SK-N-SH (cell line): ENCODE measurements around the gene EBF3. TPM values are rescaled to one million over a fixed set of nuclear protein-coding genes. Genes with fewer than 3 reads are reported as not detected.

Experiments
- CTCF ChIA-PET: fragments of 300-600, 350-600 bp; formaldehyde crosslinking; extraction: SDS; loops from one replicate; lab custom pipeline; 2021; lab: Yijun Ruan, JAX
- POLR2A ChIA-PET: fragments of 350-600 bp; sonication (Branson Sonifier 250); formaldehyde crosslinking; extraction: SDS; loops from one replicate; lab custom pipeline; 2020; ENCODE audit warnings: antibody characterized with exemption, inconsistent platforms; lab: Yijun Ruan, JAX
- DNase-seq: peaks from one replicate; pipeline ENCODE4 v3.0.0; 2012
- H2AFZ ChIP-seq: fragments of 200-600 bp; sonication (generic); 2 replicates; pipeline ENCODE4 v1.8.1; 2016; ENCODE audit warnings: antibody characterized with exemption, mild to moderate bottlenecking, low read depth
- H3F3A ChIP-seq: fragments of 200-600 bp; sonication (generic); replicated peaks from 2 replicates; pipeline ENCODE3; 2016; ENCODE audit warnings: antibody characterized with exemption, mild to moderate bottlenecking; ENCODE audit not compliant: insufficient read depth
- H3K27ac ChIP-seq, 2 experiments: fragments of 200-500 bp in 1 of 2; fragments of 200-600 bp in 1 of 2; sonication (Bioruptor generic) in 1 of 2; sonication (generic), shearing (Covaris generic) in 1 of 2; 2 replicates each; pipeline versions ENCODE4 v1.5.1 to v1.6.1; 2014 to 2016; ENCODE audit warnings: low read depth in 2 of 2, inconsistent platforms in 1 of 2, low read length in 1 of 2, mild to moderate bottlenecking in 1 of 2, mixed read lengths in 1 of 2
- H3K27me3 ChIP-seq: fragments of 200-600 bp; sonication (generic), shearing (Covaris generic); 2 replicates; pipeline ENCODE4 v1.6.1; 2016; ENCODE audit warnings: mixed run types; ENCODE audit not compliant: insufficient read depth
- H3K36me3 ChIP-seq, 2 experiments: fragments of 200-500 bp in 1 of 2; fragments of 200-600 bp in 1 of 2; sonication (Bioruptor generic) in 1 of 2; sonication (generic) in 1 of 2; replicated peaks in 1 of 2; 2 replicates each; pipeline versions ENCODE3 to v1.5.1; 2014 to 2016; ENCODE audit warnings: low read length in 1 of 2, mild to moderate bottlenecking in 1 of 2; ENCODE audit not compliant: insufficient read depth in 2 of 2, control insufficient read depth in 1 of 2
- H3K4me1 ChIP-seq, 2 experiments: fragments of 200-500 bp in 1 of 2; fragments of 200-600 bp in 1 of 2; sonication (Bioruptor generic) in 1 of 2; sonication (generic), shearing (Covaris generic) in 1 of 2; 2 replicates each; pipeline versions ENCODE4 v1.5.1 to v1.6.1; 2014 to 2016; ENCODE audit warnings: low read depth in 1 of 2, low read length in 1 of 2, mixed run types in 1 of 2; ENCODE audit not compliant: insufficient read depth in 2 of 2, control insufficient read depth in 1 of 2
- H3K4me2 ChIP-seq: fragments of 200-600 bp; sonication (generic), shearing (Covaris generic); 2 replicates; pipeline ENCODE4 v1.6.1; 2017; ENCODE audit warnings: mixed run types
- H3K4me3 ChIP-seq, 2 experiments: fragments of 200-500 bp in 1 of 2; fragments of 200-600 bp in 1 of 2; sonication (Bioruptor generic) in 1 of 2; sonication (generic), shearing (Covaris generic) in 1 of 2; 2 replicates each; pipeline versions ENCODE4 v1.5.1 to v1.8.1; 2014 to 2016; ENCODE audit warnings: low read depth in 2 of 2, inconsistent platforms in 1 of 2, low read length in 1 of 2, mild to moderate bottlenecking in 1 of 2, mixed read lengths in 1 of 2, moderate library complexity in 1 of 2
- H3K79me2 ChIP-seq: fragments of 200-600 bp; sonication (generic); 2 replicates; pipeline ENCODE4 v1.8.1; 2017; ENCODE audit warnings: mild to moderate bottlenecking; ENCODE audit not compliant: insufficient read depth
- H3K9ac ChIP-seq: fragments of 200-600 bp; sonication (generic); 2 replicates; pipeline ENCODE4 v1.6.1; 2017; ENCODE audit warnings: mixed run types
- H3K9me2 ChIP-seq: fragments of 200-600 bp; sonication (generic); 2 replicates; pipeline ENCODE4 v1.6.1; 2017; ENCODE audit warnings: mixed run types
- H3K9me3 ChIP-seq: fragments of 200-600 bp; sonication (generic); 2 replicates; pipeline ENCODE4 v1.6.1; 2017; ENCODE audit warnings: mixed run types, mild to moderate bottlenecking, moderate library complexity
- H4K20me1 ChIP-seq: fragments of 200-600 bp; sonication (generic); 2 replicates; pipeline ENCODE4 v1.6.1; 2017; ENCODE audit warnings: mild to moderate bottlenecking, mixed run types; ENCODE audit not compliant: insufficient read depth
- CHD2 ChIP-seq: fragments of 150-350 bp; IDR thresholded peaks from 2 replicates; pipeline ENCODE4 v1.6.1; 2018; ENCODE audit warnings: low read length; ENCODE audit not compliant: partially characterized antibody
- CTCF ChIP-seq: fragments of 200-600 bp; sonication (generic); IDR thresholded peaks from 2 replicates; pipeline ENCODE4 v1.6.1; 2017; ENCODE audit warnings: antibody characterized with exemption, mild to moderate bottlenecking, moderate library complexity
- ELF1 ChIP-seq: IDR thresholded peaks from 2 replicates; pipeline ENCODE4 v1.4.0; 2012
- EZH2phosphoT487 ChIP-seq: fragments of 200-600 bp; sonication (generic); IDR thresholded peaks from 2 replicates; pipeline ENCODE4 v1.6.1; 2017; ENCODE audit warnings: low read depth, mixed run types, mild to moderate bottlenecking, antibody characterized with exemption, moderate library complexity, borderline replicate concordance
- FOXJ3 ChIP-seq: sonication (generic); formaldehyde crosslinking; IDR thresholded peaks from 2 replicates; pipeline ENCODE4 v1.5.1; 2020; ENCODE audit warnings: mild to moderate bottlenecking, missing genetic modification reagents
- GABPA ChIP-seq: IDR thresholded peaks from 2 replicates; pipeline ENCODE4 v1.4.0; 2012; ENCODE audit warnings: low read depth, mild to moderate bottlenecking
- GATA2 ChIP-seq: sonication (generic); formaldehyde crosslinking; IDR thresholded peaks from 2 replicates; pipeline ENCODE4 v1.5.0; 2020; ENCODE audit warnings: mild to moderate bottlenecking, missing genetic modification reagents
- MEF2A ChIP-seq: IDR thresholded peaks from 2 replicates; pipeline ENCODE4 v1.4.0; 2012; ENCODE audit warnings: low read depth, borderline replicate concordance
- MXI1 ChIP-seq: IDR thresholded peaks from 2 replicates; pipeline ENCODE4 v1.6.1; 2012; ENCODE audit warnings: mild to moderate bottlenecking, low read depth, low read length, improper control_type of control experiment
- NRF1 ChIP-seq: IDR thresholded peaks from 2 replicates; pipeline ENCODE4 v1.6.1; 2012; ENCODE audit warnings: low read depth, mild to moderate bottlenecking, low read length
- PBX3 ChIP-seq: IDR thresholded peaks from 2 replicates; pipeline ENCODE4; 2012
- RAD21 ChIP-seq: IDR thresholded peaks from 2 replicates; pipeline ENCODE4 v1.6.1; 2012; ENCODE audit warnings: mild to moderate bottlenecking, low read length
- RCOR1 ChIP-seq: fragments of 150-350 bp; IDR thresholded peaks from 2 replicates; pipeline ENCODE4 v1.6.1; 2017; ENCODE audit warnings: antibody characterized with exemption, low read length
- RFX5 ChIP-seq: IDR thresholded peaks from 2 replicates; pipeline ENCODE4 v1.6.1; 2012; ENCODE audit warnings: mild to moderate bottlenecking, improper control_type of control experiment, low read length
- SIN3A ChIP-seq: IDR thresholded peaks from 2 replicates; pipeline ENCODE4 v1.6.1; 2012; ENCODE audit warnings: low read depth, mild to moderate bottlenecking, low read length, moderate library complexity, borderline replicate concordance
- SMC3 ChIP-seq: IDR thresholded peaks from 2 replicates; pipeline ENCODE4 v1.6.1; 2012; ENCODE audit warnings: low read depth, low read length, improper control_type of control experiment
- TAF1 ChIP-seq: IDR thresholded peaks from 2 replicates; pipeline ENCODE4 v1.6.1; 2012; ENCODE audit warnings: low read depth, mild to moderate bottlenecking, low read length, moderate library complexity, borderline replicate concordance
- TCF12 ChIP-seq: IDR thresholded peaks from 2 replicates; pipeline ENCODE4 v1.4.0; 2012
- YY1 ChIP-seq: IDR thresholded peaks from 2 replicates; pipeline ENCODE4 v1.4.0; 2012; ENCODE audit warnings: low read depth, mild to moderate bottlenecking
- ZBTB33 ChIP-seq: IDR thresholded peaks from 2 replicates; pipeline ENCODE4 v1.4.0; 2012; ENCODE audit warnings: low read depth, borderline replicate concordance
- WGBS: methylation state at CpG from one replicate; pipeline ENCODE4 v1.1.6; 2017; ENCODE audit warnings: low lambda C conversion rate; 5-methylcytosine and 5-hydroxymethylcytosine counted together
- polyA plus RNA-seq, 3 experiments: library from polyadenylated mRNA; depleted of rRNA; stranded (reverse); fragments of >200 nt; gene quantifications; 2 replicates each; pipeline ENCODE4 v1.2.3, GENCODE V29; 2012
- TF ChIP-seq, protein P1 (sequence below): IDR thresholded peaks from 2 replicates; pipeline ENCODE4 v1.4.0; 2012; ENCODE audit warnings: low read depth
- TF ChIP-seq, protein P2 (sequence below): fragments of 150-350 bp; IDR thresholded peaks from 2 replicates; pipeline ENCODE4 v1.6.1; 2016; ENCODE audit warnings: mild to moderate bottlenecking, low read depth, low read length
- TF ChIP-seq, protein P3 (sequence below): IDR thresholded peaks from 2 replicates; pipeline ENCODE4 v1.4.0; 2012; ENCODE audit warnings: low read depth, borderline replicate concordance

The EBF3 gene
- polyA plus RNA-seq, 1 of the 3 experiments (the other 2 are of a cell fraction): not detected

DNA sequence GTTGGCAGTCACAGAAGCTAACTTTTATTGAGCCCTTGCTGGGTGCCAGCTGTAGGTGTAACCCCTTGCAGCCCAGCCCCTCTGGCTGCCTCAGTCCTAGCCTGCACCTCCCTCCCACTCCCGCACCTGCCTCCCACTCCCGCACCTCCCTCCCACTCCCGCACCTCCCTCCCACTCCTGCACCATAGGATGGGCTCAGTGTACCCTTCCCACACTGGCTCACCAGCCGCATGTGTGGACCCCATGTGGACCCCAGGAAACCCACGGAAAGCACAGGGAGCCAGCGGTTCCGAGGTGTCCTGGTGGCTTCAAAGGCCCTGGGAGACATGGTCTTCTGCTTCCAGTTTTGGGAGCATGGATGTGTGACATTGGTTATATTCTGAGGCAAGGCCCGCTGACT lies 132.9 kb downstream of the EBF3 start:
- no peaks in the 10 kb centered on the region for H3K36me3 ChIP-seq
- POLR2A ChIA-PET: no interaction called here
- CTCF ChIA-PET: no interaction called here
- no peaks in the 10 kb centered on the region for H3K9me2 ChIP-seq
- H3K9me3 ChIP-seq: no peaks in the 10 kb centered on the region
- H3K4me3 ChIP-seq: no peak overlapping the region
- H3K79me2 ChIP-seq: no peaks in the 10 kb centered on the region
- no peaks in the 10 kb centered on the region; a peak in 1 of 4 replicates for H3K4me1 ChIP-seq
- no peak overlapping the region for H3K4me2 ChIP-seq
- no peak overlapping the region for H3K27ac ChIP-seq
- TF ChIP-seq, protein P1, sequence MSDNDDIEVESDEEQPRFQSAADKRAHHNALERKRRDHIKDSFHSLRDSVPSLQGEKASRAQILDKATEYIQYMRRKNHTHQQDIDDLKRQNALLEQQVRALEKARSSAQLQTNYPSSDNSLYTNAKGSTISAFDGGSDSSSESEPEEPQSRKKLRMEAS: no peak
- TF ChIP-seq YY1: no peak
- no peak for TF ChIP-seq ZBTB33
- TF ChIP-seq CHD2: no peak
- no peak for TF ChIP-seq SMC3
- TF ChIP-seq NRF1: no peak
- no peak for TF ChIP-seq EZH2phosphoT487
- no peak for TF ChIP-seq MEF2A
- no peak for TF ChIP-seq GABPA
- TF ChIP-seq TAF1: no peak
- H3F3A ChIP-seq: no peaks in the 10 kb centered on the region
- no peak overlapping the region for H2AFZ ChIP-seq
- DNase-seq: no peak
- H3K9ac ChIP-seq: no peak overlapping the region
- no peaks in the 10 kb centered on the region for H3K27me3 ChIP-seq
- H4K20me1 ChIP-seq: no peaks in the 10 kb centered on the region
- 56% methylated on average over 6 of the region's 8 CpGs for WGBS

DNA sequence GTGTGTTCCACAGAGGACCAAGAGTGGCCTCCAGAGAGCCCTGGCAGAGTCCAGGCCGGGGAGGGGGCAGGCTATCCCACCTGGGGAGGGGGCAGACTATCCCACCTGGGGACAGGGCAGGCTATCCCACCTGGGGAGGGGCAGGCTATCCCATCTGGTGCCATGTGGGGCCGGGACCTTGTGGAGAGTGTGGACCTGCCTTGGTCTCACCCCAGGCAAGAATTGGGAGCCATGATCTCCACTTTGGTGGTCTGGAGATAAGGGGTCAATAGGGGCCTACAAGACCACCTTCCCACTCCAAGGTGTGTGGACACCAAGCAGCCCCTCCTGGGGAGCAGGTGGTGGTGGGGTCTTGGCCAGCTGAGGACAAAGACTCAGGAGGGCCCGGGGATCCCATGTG lies 138.2 kb downstream of the EBF3 start:
- no peak overlapping the region for H3K27ac ChIP-seq
- DNase-seq: no peak
- H3K27me3 ChIP-seq: no peaks in the 10 kb centered on the region
- no peaks in the 10 kb centered on the region for H3F3A ChIP-seq
- H3K36me3 ChIP-seq: no peaks in the 10 kb centered on the region
- no peaks in the 10 kb centered on the region for H3K9me2 ChIP-seq
- ChIA-PET CTCF (no interaction called here), POLR2A (no interaction called here)
- no peak overlapping the region for H3K9ac ChIP-seq
- H3K4me1 ChIP-seq: no peaks in the 10 kb centered on the region
- no peaks in the 10 kb centered on the region for H4K20me1 ChIP-seq
- no peak overlapping the region for H2AFZ ChIP-seq
- no peak overlapping the region for H3K4me2 ChIP-seq
- H3K79me2 ChIP-seq: no peaks in the 10 kb centered on the region
- no peaks in the 10 kb centered on the region for H3K9me3 ChIP-seq
- 14% methylated on average over 2 of the region's 3 CpGs for WGBS
- H3K4me3 ChIP-seq: no peak overlapping the region
- no peak for TF ChIP-seq MXI1
- no peak for TF ChIP-seq GATA2 (CRISPR knock-in tag)
- no peak for TF ChIP-seq FOXJ3 (CRISPR knock-in tag)
- TF ChIP-seq, protein P2, sequence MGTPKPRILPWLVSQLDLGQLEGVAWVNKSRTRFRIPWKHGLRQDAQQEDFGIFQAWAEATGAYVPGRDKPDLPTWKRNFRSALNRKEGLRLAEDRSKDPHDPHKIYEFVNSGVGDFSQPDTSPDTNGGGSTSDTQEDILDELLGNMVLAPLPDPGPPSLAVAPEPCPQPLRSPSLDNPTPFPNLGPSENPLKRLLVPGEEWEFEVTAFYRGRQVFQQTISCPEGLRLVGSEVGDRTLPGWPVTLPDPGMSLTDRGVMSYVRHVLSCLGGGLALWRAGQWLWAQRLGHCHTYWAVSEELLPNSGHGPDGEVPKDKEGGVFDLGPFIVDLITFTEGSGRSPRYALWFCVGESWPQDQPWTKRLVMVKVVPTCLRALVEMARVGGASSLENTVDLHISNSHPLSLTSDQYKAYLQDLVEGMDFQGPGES: no peak
- no peak for TF ChIP-seq SIN3A
- TF ChIP-seq ELF1: no peak
- no peak for TF ChIP-seq TAF1
- TF ChIP-seq, protein P3, sequence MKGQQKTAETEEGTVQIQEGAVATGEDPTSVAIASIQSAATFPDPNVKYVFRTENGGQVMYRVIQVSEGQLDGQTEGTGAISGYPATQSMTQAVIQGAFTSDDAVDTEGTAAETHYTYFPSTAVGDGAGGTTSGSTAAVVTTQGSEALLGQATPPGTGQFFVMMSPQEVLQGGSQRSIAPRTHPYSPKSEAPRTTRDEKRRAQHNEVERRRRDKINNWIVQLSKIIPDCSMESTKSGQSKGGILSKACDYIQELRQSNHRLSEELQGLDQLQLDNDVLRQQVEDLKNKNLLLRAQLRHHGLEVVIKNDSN: no peak
- no peak for TF ChIP-seq CTCF
- no peak for TF ChIP-seq TCF12
- TF ChIP-seq EZH2phosphoT487: no peak
- TF ChIP-seq SMC3: no peak
- no peak for TF ChIP-seq RCOR1
- TF ChIP-seq RAD21: no peak
- no peak for TF ChIP-seq RFX5
- TF ChIP-seq PBX3: no peak
- no peak for TF ChIP-seq CHD2
